Uterus (tissue), 4 donors: ENCODE results near the gene THEMIS. TPM values are rescaled to one million over a fixed set of nuclear protein-coding genes. Genes with fewer than 3 reads are reported as not detected.

Source experiments
- DNase-seq, 2 donors: peaks; one replicate each; pipeline ENCODE4 v3.0.0-alpha.2; 2019 to 2020
- H3K27ac ChIP-seq, 2 donors: fragments of 200-600 bp; sonication (generic); 1 replicate in 1 of 2; 2 replicates in 1 of 2; pipeline ENCODE4 v1.5.1; 2016 to 2018
- H3K27me3 ChIP-seq, 2 donors: fragments of 200-600 bp; sonication (generic); one replicate each; pipeline ENCODE4 v1.5.1; 2018 to 2019; ENCODE audit warnings: control low read depth in 1 of 2
- H3K36me3 ChIP-seq, 2 donors: fragments of 200-600 bp; sonication (generic); one replicate each; pipeline ENCODE4 v1.5.1; 2019; ENCODE audit warnings: control low read depth in 1 of 2
- H3K4me1 ChIP-seq, 2 donors: fragments of 200-600 bp; sonication (generic); one replicate each; pipeline ENCODE4 v1.5.1; 2018 to 2019; ENCODE audit warnings: control low read depth in 1 of 2
- H3K4me3 ChIP-seq, 2 donors: fragments of 200-600 bp; sonication (generic); 1 replicate in 1 of 2; 2 replicates in 1 of 2; pipeline ENCODE4 v1.5.1; 2018 to 2019; ENCODE audit warnings: mild to moderate bottlenecking in 1 of 2
- H3K9me3 ChIP-seq, 2 donors: fragments of 200-600 bp; sonication (generic); one replicate each; pipeline ENCODE4 v1.5.1; 2019; ENCODE audit warnings: control low read depth in 1 of 2
- POLR2A ChIP-seq, 2 donors: fragments of 450-650 bp; IDR thresholded peaks; one replicate each; pipeline ENCODE4 v1.6.1; 2016; ENCODE audit warnings: antibody characterized with exemption in 2 of 2, mild to moderate bottlenecking in 1 of 2, moderate library complexity in 1 of 2
- intact Hi-C: fragments of 100-400 bp; cut with DNase I; formaldehyde crosslinking; loops from one replicate; pipeline ENCODE4 v1.15.1; 2023; ENCODE audit warnings: low total_unique reads
- total RNA-seq, 4 donors: library from RNA; depleted of rRNA in 3 of 4; stranded (reverse); fragments of >200 nt in 3 of 4; gene quantifications; one replicate each; pipeline versions ENCODE4 v1.1.0 to v1.2.4, GENCODE V29; 2014 to 2023
- TF ChIP-seq, protein P1 (sequence below), 4 experiments: fragments of 200-600 bp in 2 of 4; fragments of 450-650 bp in 2 of 4; sonication (generic) in 2 of 4; IDR thresholded peaks; one replicate each; pipeline ENCODE4 v1.5.1; 2016 to 2019; ENCODE audit warnings: antibody characterized with exemption in 4 of 4, mild to moderate bottlenecking in 2 of 4, moderate library complexity in 1 of 4
- donor health status: DM: yes; HTN: yes; CAD: no.

Gene THEMIS
- total RNA-seq, 4 donors from 2014 or later: 0.21 to 1.6 (median 0.59) TPM; not detected in 1

DNA sequence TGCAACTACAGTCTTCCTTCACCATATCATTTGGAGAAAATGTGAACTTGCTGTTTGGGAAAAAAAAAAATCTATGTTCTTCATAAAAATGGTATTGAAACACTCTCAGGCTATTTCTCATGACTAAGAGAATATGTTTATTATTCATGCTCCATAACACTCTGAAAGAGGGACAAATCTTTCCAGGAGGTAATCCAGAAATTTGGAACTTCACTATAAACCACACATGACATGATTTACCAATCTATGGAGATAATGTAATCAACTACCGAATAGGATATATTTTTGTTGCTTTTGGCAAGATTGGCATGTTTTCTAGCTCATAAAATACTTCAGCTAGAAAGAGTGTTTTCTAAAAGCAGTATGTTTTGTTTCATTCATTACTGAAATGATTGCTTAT, 56.3 kb downstream of the THEMIS start:
- H3K9me3 ChIP-seq: no peaks in the 10 kb centered on the region
- no peak for DNase-seq
- H3K4me1 ChIP-seq: no peaks in the 10 kb centered on the region
- intact Hi-C loops: no loop called here
- no peak overlapping the region for H3K4me3 ChIP-seq
- H3K27me3 ChIP-seq: no peaks in the 10 kb centered on the region
- no peak for TF ChIP-seq POLR2A (IDR thresholded peaks at IDR 0.05)
- TF ChIP-seq, protein P1, sequence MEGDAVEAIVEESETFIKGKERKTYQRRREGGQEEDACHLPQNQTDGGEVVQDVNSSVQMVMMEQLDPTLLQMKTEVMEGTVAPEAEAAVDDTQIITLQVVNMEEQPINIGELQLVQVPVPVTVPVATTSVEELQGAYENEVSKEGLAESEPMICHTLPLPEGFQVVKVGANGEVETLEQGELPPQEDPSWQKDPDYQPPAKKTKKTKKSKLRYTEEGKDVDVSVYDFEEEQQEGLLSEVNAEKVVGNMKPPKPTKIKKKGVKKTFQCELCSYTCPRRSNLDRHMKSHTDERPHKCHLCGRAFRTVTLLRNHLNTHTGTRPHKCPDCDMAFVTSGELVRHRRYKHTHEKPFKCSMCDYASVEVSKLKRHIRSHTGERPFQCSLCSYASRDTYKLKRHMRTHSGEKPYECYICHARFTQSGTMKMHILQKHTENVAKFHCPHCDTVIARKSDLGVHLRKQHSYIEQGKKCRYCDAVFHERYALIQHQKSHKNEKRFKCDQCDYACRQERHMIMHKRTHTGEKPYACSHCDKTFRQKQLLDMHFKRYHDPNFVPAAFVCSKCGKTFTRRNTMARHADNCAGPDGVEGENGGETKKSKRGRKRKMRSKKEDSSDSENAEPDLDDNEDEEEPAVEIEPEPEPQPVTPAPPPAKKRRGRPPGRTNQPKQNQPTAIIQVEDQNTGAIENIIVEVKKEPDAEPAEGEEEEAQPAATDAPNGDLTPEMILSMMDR (IDR thresholded peaks at IDR 0.05): no peak
- no peak overlapping the region for H3K27ac ChIP-seq
- H3K36me3 ChIP-seq: no peaks in the 10 kb centered on the region

DNA sequence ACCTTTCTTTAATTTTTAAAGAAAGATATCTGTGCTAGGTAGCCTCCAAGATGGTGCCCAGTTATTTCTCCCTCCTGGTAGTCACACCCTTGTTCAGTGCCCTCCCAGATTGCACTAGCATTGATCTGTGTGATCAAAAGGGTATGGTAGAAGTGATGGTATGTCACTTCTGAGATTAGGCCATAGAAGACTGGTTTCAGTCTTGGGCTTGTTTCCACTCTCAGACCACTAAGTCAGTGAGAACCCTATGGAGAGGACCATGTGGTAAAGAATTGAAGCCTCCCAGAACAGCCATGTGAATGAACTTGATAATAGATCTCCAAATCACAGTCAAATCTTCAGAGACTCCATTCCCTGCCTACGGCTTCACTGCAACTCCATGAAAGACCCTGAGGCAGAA, 57.3 kb downstream of the THEMIS start:
- H3K4me1 ChIP-seq: no peaks in the 10 kb centered on the region
- H3K36me3 ChIP-seq: no peaks in the 10 kb centered on the region
- no peak for DNase-seq
- H3K27ac ChIP-seq: no peak overlapping the region
- H3K4me3 ChIP-seq: no peak overlapping the region
- TF ChIP-seq, protein P1 (IDR thresholded peaks at IDR 0.05): no peak
- no peak for TF ChIP-seq POLR2A (IDR thresholded peaks at IDR 0.05)
- intact Hi-C loops: no loop called here
- H3K27me3 ChIP-seq: no peaks in the 10 kb centered on the region
- H3K9me3 ChIP-seq: no peaks in the 10 kb centered on the region

DNA sequence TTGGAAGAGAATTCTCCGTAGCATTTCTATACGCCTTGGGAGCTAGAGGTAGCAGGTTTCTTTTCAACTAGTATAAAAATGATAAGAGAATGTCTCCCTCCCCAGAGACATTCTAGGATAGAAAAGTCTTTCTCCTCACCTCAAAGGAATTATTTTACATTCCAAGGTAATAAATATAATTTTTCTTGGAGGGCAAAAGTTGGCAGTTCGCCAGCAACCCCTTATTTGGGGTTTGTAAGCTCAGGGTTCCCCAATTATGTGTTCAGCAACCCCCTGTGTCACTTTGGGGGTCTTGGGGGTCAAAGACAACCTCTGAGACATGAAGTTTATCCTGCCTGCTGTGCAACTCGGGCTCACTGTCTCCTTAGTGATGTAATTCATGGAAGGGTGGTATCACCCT, 58.3 kb downstream of the THEMIS start:
- no peaks in the 10 kb centered on the region for H3K9me3 ChIP-seq
- no peaks in the 10 kb centered on the region for H3K36me3 ChIP-seq
- H3K27me3 ChIP-seq: no peaks in the 10 kb centered on the region
- no peak for DNase-seq
- H3K4me3 ChIP-seq: no peak overlapping the region
- intact Hi-C loops: no loop called here
- TF ChIP-seq, protein P1 (IDR thresholded peaks at IDR 0.05): no peak
- TF ChIP-seq POLR2A (IDR thresholded peaks at IDR 0.05): no peak
- no peak overlapping the region for H3K27ac ChIP-seq
- H3K4me1 ChIP-seq: no peaks in the 10 kb centered on the region

DNA sequence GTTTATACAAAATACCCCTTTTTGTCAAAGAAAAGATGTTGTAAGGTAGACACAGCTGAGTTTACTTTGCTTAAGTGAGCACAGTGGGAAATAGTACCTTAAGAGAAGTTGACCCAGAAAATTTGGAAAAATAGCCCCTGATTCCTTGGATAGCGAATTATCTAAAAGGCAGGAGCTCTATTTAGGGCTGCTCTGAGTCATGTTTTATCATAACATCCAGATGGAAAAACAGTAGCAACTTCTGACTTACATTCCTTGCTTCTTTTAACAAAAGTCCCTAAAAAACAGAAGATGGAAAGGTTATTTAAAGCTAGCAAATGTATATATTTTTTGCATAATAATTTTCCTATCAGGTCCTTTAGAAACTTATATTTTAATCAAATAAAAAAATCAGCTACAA, 59.0 kb downstream of the THEMIS start:
- no peak overlapping the region for H3K4me3 ChIP-seq
- no peaks in the 10 kb centered on the region for H3K27me3 ChIP-seq
- TF ChIP-seq, protein P1 (IDR thresholded peaks at IDR 0.05): no peak
- no peak for TF ChIP-seq POLR2A (IDR thresholded peaks at IDR 0.05)
- H3K9me3 ChIP-seq: no peaks in the 10 kb centered on the region
- H3K27ac ChIP-seq: no peak overlapping the region
- intact Hi-C loops: no loop called here
- H3K36me3 ChIP-seq: no peaks in the 10 kb centered on the region
- no peaks in the 10 kb centered on the region for H3K4me1 ChIP-seq
- no peak for DNase-seq

DNA sequence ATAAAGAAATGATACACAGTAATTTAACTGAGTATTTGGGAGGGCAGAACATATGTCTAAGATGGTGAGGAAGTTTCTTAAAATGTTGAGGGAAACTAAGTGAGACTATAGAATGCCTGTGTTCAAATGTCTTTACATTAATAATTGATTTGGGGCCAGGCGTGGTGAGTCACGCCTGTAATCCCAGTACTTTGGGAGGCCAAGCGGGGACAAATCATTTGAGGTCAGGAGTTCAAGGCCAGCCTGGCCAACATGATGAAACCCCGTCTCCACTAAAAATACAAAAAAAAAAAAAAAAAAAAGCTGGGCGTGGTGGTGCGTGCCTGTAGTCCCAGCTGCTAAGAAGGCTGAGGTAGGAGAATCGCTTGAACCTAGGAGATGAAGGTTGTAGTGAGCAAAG, 66.7 kb downstream of the THEMIS start:
- H3K9me3 ChIP-seq: no peaks in the 10 kb centered on the region
- H3K4me1 ChIP-seq: no peaks in the 10 kb centered on the region
- no peak overlapping the region for H3K4me3 ChIP-seq

More for the DNA sequence above, 66.7 kb downstream of the THEMIS start:
- Histone ChIP-seq H3K27ac (no peak overlapping the region), H3K36me3 (no peaks in the 10 kb centered on the region), H3K27me3 (no peaks in the 10 kb centered on the region)
- DNase-seq: no peak
- TF ChIP-seq, protein P1 (IDR thresholded peaks at IDR 0.05): no peak
- TF ChIP-seq POLR2A (IDR thresholded peaks at IDR 0.05): no peak
- intact Hi-C loops: no loop called here
